Endothelial cell (in vitro differentiated cells): ENCODE measurements around the gene PRKD1. TPM values are rescaled to one million over a fixed set of nuclear protein-coding genes. Genes with fewer than 3 reads are reported as not detected.

Source experiments
- DNase-seq: peaks from one replicate; pipeline ENCODE4 v3.0.0; 2021; ENCODE audit warnings: low spot score
- H3K27ac Mint-ChIP-seq: one replicate; pipeline ENCODE4 v1.8.0; 2021; ENCODE audit warnings: mixed read lengths, inconsistent platforms; ENCODE audit not compliant: unreplicated experiment
- H3K27me3 Mint-ChIP-seq: one replicate; pipeline ENCODE4 v1.8.0; 2021; ENCODE audit warnings: mild to moderate bottlenecking, moderate library complexity, mixed read lengths, inconsistent platforms; ENCODE audit not compliant: unreplicated experiment
- H3K36me3 Mint-ChIP-seq: one replicate; pipeline ENCODE4 v1.8.0; 2021; ENCODE audit warnings: mild to moderate bottlenecking, low read depth, mixed read lengths, inconsistent platforms; ENCODE audit not compliant: unreplicated experiment
- H3K4me1 Mint-ChIP-seq: one replicate; pipeline ENCODE4 v1.8.0; 2021; ENCODE audit warnings: mild to moderate bottlenecking, mixed read lengths, inconsistent platforms; ENCODE audit not compliant: unreplicated experiment
- H3K4me3 Mint-ChIP-seq: one replicate; pipeline ENCODE4 v1.8.0; 2021; ENCODE audit warnings: mild to moderate bottlenecking, mixed read lengths, inconsistent platforms; ENCODE audit not compliant: unreplicated experiment
- H3K9me3 Mint-ChIP-seq: one replicate; pipeline ENCODE4 v1.8.0; 2021; ENCODE audit warnings: mixed read lengths, inconsistent platforms; ENCODE audit not compliant: unreplicated experiment
- CTCF ChIP-seq: fragments of 200-600 bp; sonication (generic); IDR thresholded peaks from one replicate; pipeline ENCODE4 v1.5.0; 2021; ENCODE audit warnings: antibody characterized with exemption; ENCODE audit not compliant: unreplicated experiment
- total RNA-seq: library from RNA; stranded (reverse); fragmentation: NEBNext Ultra II Directional; extraction: Animal tissue kit (Norgen Biotek cat#: 25700); gene quantifications from one replicate; pipeline ENCODE4 v1.2.1, GENCODE V29; 2021; ENCODE audit not compliant: unreplicated experiment

Gene PRKD1
- total RNA-seq, 1 donor from 2014 or later, result 9.0 TPM

GRCh38 chr14:29636870-29637269, 290.8 kb downstream of the PRKD1 start:
- Mint-ChIP-seq H3K36me3 (no peaks in the 10 kb centered on the region), H3K4me1 (no peaks in the 10 kb centered on the region), H3K27me3 (no peaks in the 10 kb centered on the region), H3K9me3 (no peaks in the 10 kb centered on the region), H3K4me3 (no peak overlapping the region), H3K27ac (no peak overlapping the region)
- no peak for TF ChIP-seq CTCF
- DNase-seq, result no peak

- no peak for DNase-seq
- Mint-ChIP-seq H3K27ac (no peak overlapping the region), H3K9me3 (no peaks in the 10 kb centered on the region), H3K36me3 (no peaks in the 10 kb centered on the region), H3K27me3 (no peaks in the 10 kb centered on the region), H3K4me1 (no peaks in the 10 kb centered on the region), H3K4me3 (no peak overlapping the region)
- no peak for TF ChIP-seq CTCF
Measured at GRCh38 chr14:29630566-29631160, 297.0 kb downstream of the PRKD1 start.

GRCh38 chr14:29629839-29630238, 297.8 kb downstream of the PRKD1 start:
- Mint-ChIP-seq H3K9me3 (no peaks in the 10 kb centered on the region), H3K27me3 (no peaks in the 10 kb centered on the region), H3K4me1 (no peaks in the 10 kb centered on the region), H3K36me3 (no peaks in the 10 kb centered on the region), H3K27ac (no peak overlapping the region), H3K4me3 (no peak overlapping the region)
- TF ChIP-seq CTCF, result no peak
- DNase-seq, result no peak

- Mint-ChIP-seq H3K27ac (no peak overlapping the region), H3K36me3 (no peaks in the 10 kb centered on the region), H3K4me3 (no peak overlapping the region), H3K9me3 (no peaks in the 10 kb centered on the region), H3K4me1 (no peaks in the 10 kb centered on the region), H3K27me3 (no peaks in the 10 kb centered on the region)
- TF ChIP-seq CTCF, result no peak
- no peak for DNase-seq
Measured at GRCh38 chr14:29627137-29627536, 300.5 kb downstream of the PRKD1 start.

GRCh38 chr14:29618323-29619067, 309.2 kb downstream of the PRKD1 start:
- no peak for DNase-seq
- Mint-ChIP-seq H3K4me1 (no peaks in the 10 kb centered on the region), H3K27ac (no peak overlapping the region), H3K36me3 (no peaks in the 10 kb centered on the region), H3K27me3 (no peaks in the 10 kb centered on the region), H3K9me3 (no peaks in the 10 kb centered on the region), H3K4me3 (no peak overlapping the region)
- no peak for TF ChIP-seq CTCF
